ENCODE measurements around the gene CYREN.

- TF ChIP-seq ZBTB7A (IDR thresholded peaks at IDR 0.05; ENCODE audit: low read depth) (no peak), REST (IDR thresholded peaks at IDR 0.05; ENCODE audit: low read depth) (no peak)
Measured at GRCh38 chr7:135199439-135199838, 28.9 kb upstream of the CYREN start.

All from Ishikawa (cell line).